ENCODE results near the gene GPR146.

The GPR146 gene

GRCh38 chr7:1045069-1046063 is 1.0 kb downstream of the GPR146 start:
- FAIRE-seq, result no peak

DNA sequence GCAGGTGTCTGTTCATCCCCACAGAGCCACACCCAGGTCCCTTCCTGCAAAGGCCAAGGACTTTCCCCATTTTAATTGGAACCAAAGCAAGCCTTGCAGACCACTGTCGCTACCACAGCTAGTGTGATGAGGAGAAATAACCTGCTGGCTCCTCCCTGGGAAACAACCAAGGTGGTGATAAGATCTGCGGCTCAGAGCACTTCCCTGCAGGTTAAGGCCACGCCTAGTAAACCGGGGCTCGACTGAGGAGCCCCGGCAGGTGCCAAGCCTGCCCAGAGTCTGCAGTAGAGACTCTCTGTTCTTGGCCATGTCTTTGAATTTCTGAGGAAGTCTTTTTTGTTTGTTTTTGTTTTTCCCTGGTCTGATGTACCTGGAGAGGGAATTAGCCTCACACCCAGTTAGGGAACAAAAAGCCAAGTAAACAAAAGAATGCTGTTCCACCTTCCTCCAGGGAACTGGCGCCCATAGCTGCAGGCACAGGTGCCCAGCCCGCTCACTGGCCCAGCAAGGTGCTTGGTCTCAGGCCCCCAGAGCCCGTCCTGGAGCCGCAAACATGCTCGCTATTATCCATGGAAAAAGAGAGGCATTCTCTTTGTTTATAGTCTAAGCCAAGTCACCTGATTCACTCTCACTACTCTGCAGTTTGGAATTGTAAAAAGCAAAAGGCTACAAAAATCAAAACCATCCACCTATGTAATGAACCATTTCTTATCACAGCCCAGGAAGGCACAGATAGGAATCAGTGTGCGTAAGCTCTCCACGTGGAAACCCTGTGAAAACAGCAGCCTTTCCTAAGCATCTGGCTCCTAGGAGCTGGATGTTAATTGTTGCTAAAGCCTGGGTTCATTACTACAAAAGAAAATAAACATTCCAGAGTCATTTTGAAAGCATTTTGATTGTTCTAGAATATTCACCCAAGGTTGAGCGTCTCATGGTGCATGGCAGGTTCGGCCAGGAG is 2.7 kb downstream of the GPR146 start:
- no peak for FAIRE-seq

- FAIRE-seq, result no peak
These were observed 4.8 kb downstream of the GPR146 start for GRCh38 chr7:1049006-1049741.

- FAIRE-seq, result no peak
These were observed 5.5 kb downstream of the GPR146 start for GRCh38 chr7:1049801-1050200.

DNA sequence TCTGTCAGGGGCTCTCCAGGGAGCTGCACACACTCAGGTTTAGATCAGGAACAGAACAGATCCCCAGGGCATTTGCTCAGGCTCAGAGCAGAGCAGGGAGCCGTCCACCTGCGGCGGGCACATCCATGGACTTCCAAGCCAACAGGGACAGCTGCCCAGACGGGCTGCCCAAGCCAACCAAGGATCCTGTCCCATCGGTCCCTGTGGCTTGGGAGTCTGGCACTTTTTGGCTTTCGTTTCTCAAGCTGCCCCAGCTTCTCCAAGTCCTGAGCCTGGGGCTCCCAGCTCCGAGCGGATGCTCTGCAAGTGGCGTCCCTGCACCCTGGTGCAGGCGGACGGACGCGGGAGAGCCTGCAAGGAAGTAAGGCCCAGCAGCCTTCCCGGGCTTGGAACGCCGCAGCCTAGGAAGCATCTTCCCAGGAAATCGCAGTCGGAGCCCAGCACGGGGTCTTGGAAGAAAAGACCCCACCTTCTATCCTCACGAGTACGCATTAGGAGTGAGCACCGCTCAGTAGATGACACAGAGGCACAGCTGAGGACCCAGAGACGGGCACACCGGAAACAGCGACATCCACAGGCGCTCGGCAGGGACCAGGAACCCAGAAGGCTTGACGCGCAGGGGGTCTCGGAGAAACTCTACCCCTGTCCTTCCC is 6.0 kb downstream of the GPR146 start:
- FAIRE-seq, result no peak

- no peak for FAIRE-seq
These were observed 6.8 kb downstream of the GPR146 start for GRCh38 chr7:1050956-1051690.

GRCh38 chr7:1052031-1052818 is 7.9 kb downstream of the GPR146 start:
- no peak for FAIRE-seq

DNA sequence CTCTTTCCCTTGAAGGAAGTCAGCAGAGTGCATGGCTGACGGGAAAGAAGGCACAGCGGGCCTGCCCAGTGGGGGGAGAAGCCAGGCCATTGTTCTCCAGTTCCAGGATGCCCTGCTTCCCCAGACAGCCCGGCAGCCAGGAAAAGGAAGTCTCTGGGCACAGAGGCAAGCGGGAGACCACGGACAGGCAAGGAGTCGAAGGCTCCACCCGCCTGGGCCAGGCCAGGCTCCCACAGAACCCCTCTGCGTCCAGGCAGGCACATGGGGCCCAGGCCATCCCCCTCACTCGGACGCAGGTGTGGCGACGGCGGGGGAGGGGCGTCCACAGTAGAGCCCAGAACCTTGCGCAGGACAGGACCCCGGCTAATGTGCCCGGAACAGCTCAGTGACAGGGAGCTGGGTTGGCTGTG is 8.7 kb downstream of the GPR146 start:
- no peak for FAIRE-seq

DNA sequence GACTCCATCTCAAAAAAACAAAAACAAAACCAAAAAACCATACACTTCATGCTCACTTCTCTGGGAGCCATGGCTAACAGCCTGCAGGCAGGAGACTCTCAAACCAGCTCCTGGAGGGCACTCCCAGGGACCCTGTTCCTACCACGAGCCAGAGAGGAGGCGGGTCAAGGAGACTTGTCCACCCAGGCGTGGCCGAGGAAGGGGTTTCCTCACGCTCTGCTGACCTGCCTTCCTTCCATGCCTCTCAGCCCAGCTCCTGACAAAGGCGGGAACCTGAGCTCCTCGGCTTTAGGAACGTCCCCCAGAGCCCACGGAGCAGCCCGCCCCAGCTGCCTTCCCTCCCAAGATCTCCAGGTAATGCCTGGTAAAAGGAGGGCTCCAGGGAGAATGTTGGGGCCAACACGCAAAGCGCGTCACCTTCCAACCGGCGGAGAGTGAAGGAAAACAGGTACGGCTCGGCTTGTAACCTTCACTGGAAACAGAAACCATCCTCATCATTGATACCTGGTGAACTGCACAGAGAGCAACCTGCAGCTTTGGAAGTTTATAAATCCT is 9.5 kb downstream of the GPR146 start:
- no peak for FAIRE-seq

DNA sequence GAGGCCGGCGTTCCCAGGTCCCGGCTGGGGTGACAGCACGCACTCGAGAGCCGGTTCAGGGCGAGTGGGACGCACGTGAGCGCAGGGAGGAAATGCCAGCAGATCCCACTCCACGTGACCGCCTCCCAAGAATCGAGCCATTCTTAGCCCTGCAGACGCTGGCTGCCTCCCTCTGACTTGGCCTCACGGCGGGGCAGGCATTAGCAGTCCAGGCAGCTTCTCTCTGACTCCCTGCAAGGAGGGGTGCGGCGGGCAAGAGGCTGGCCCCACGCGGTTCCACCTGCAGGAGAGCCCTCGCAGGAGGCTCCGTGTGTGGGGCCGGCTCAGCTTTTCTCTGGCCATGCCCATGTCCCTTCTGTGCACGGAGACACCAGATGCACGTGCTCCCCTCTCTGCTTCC is 10.1 kb downstream of the GPR146 start:
- no peak for FAIRE-seq

DNA sequence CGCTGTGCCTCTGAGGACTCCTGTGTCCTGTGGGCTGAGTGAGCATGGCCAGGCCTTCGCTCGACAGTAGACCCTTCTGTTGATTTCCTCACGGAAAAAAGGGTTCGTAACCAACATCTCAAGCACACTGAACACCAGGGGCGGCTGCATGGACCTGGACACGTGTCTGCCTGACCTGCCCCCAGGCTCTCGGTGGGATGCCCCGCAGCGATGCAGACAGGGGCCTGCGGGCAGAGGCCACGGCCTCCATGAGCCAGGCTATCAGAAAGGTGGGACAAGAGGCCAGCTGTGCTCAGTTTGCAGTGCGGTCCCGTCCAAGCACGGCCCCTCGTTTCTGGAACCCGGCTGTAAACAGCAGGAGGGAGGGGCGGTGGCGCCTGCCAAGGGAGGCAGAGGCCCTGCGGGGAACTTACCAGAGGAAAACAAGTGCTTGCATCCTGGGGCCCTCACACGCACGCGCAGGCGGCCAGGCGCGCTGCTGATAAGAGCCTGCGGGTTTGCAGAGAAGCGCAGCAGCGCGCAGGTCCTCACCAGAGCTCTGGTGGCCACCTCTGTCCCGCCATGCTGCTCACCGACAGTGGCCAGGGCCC is 10.6 kb downstream of the GPR146 start:
- no peak for FAIRE-seq

DNA sequence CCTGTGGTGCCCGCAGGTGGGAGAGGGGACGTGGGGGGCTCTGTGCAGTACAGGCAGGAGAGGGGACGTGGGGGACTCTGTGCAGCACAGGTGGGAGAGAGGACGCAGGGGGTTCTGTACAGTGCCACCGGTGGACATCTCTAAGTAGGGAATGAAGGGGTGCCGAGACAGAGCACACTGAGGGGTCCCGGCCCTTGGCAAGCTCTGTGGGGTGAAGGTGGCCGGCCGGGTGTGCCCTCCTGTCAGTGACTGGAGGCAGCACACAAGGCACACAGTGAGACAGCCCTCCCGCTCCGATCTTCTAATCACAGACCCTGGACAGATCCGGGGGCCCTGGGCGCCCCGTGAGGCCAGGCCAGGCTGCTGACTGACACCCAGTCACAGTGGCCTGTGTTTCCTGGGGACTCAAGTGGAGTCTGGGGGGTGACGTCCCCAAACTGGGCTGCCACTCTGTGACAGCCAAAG is 11.2 kb downstream of the GPR146 start:
- FAIRE-seq, result no peak

DNA sequence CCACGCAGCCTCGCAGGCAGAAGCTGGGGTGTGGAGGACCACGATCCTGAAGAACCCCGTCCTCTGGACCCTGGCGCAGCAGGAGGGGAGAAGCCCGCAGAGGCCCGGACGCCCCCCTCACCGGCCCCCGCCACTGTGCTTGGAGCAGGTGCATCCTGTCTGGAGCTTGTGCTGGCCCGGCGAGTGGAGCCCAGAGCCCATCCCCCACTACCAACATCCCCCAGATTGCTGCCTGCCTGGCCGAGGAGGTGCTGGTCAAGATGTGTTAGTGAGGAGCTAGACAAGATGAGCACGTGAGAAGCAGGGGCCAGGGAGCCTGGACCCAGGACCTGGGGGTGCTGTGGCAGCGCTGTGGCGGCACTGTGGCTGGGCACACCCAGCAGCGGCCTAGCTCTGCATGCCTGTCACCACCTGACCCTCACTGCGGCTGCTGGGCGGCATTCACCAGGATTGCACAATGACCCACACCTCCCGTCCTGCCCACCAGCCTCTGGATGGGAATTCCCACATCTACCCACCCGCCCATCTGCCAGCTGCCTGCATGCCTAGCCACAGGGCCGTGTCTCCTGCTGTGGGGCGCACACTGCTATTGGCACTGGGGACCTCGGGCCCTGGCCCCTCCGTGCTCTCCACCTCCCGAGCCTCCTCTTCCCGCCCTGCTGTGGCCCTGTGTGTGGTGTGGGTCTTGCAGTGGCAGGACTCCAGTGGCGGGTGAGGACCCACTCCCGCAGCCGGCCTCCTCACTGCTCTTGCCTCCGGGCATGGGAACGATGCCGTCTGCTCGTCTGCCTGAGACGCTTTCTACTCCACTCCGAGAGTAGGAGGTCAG is 11.8 kb downstream of the GPR146 start:
- no peak for FAIRE-seq

DNA sequence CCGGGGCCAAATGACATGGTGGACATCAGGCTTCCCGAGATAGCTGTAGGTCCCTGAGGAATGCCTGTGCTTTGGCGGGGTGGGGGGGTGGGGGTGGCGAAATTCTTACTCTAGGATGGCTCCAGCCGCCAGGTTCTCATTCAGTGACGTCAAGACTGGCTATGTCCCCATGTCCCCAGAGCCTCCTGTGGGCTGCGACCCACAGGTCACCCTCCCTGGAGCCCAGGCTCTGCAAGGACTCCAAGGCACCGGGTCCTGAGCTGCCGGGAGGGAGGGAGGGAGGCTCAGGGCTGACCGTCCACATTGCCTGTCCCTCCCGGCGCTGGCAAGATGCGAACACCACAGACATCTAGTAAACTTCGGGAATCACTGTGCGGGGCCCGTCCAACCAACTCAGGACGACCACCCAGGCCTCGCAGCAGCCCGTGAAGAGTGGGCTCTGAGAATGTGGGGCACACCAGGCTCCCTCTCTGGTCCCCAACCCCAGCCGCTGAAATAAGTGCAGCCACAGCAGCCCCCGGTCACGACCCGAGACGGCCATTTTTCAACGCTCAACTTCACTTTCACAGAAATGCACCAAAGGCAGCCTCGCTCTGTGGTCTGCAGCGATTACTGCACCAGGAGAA is 12.6 kb downstream of the GPR146 start:
- FAIRE-seq, result no peak

DNA sequence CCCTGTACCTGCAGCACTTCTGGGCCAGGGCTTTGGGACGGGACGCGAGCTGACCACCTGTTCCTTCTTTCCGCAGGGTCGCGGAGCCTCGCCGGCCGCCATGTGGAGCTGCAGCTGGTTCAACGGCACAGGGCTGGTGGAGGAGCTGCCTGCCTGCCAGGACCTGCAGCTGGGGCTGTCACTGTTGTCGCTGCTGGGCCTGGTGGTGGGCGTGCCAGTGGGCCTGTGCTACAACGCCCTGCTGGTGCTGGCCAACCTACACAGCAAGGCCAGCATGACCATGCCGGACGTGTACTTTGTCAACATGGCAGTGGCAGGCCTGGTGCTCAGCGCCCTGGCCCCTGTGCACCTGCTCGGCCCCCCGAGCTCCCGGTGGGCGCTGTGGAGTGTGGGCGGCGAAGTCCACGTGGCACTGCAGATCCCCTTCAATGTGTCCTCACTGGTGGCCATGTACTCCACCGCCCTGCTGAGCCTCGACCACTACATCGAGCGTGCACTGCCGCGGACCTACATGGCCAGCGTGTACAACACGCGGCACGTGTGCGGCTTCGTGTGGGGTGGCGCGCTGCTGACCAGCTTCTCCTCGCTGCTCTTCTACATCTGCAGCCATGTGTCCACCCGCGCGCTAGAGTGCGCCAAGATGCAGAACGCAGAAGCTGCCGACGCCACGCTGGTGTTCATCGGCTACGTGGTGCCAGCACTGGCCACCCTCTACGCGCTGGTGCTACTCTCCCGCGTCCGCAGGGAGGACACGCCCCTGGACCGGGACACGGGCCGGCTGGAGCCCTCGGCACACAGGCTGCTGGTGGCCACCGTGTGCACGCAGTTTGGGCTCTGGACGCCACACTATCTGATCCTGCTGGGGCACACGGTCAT is 13.3 kb downstream of the GPR146 start:
- no peak for FAIRE-seq

DNA sequence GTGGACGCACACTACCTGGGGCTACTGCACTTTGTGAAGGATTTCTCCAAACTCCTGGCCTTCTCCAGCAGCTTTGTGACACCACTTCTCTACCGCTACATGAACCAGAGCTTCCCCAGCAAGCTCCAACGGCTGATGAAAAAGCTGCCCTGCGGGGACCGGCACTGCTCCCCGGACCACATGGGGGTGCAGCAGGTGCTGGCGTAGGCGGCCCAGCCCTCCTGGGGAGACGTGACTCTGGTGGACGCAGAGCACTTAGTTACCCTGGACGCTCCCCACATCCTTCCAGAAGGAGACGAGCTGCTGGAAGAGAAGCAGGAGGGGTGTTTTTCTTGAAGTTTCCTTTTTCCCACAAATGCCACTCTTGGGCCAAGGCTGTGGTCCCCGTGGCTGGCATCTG is 14.0 kb downstream of the GPR146 start:
- FAIRE-seq, result no peak

DNA sequence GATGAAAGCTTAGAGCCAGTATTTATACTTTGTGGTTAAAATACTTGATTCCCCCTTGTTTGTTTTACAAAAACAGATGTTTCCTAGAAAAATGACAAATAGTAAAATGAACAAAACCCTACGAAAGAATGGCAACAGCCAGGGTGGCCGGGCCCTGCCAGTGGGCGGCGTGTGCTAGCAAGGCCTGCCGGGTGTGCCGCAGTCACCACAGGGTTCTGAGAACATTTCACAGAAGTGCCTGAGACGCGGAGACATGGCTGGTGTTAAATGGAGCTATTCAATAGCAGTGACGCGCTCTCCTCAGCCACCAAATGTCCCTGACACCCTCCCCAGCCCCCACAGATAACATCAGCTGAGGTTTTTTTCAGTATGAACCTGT is 14.5 kb downstream of the GPR146 start:
- FAIRE-seq, result no peak
